ENCODE measurements around the gene OR7G2. TPM values are rescaled to one million over a fixed set of nuclear protein-coding genes. Genes with fewer than 3 reads are reported as not detected.
A peak's percentile ranks its signal among the peaks of the same experiment; 100 is the strongest.

OR7G2 gene
- total RNA-seq: not detected

DNA sequence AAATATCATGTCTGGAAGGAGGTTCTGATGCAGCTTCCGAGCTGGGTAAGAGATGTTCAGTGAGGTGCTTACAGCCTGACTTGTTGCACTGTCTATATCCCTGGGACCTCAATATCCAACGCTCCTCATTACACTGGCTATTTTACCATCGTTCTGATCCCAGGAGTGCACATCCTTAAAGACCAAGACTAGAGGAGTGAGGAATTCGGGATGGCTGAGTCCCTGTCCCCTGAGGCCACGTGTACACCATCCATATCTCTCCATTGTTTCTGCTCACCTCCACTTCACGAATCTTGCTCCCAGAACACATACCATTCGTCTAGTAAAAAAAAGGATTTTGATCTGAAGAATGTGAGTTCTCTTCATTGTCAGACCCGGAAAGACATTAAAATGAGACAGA, at the start of gene OR7G2:
Gene OR7G2 (minus strand): TSS at position 101 of the 400 bp plus-strand sequence. CDS start 4,232 bp downstream, outside the sequence.
- H3K27ac Mint-ChIP-seq: no peak within 1 kb of the TSS
- no peak for DNase-seq
- H3K4me1 Mint-ChIP-seq (ENCODE audit: low read depth): no peaks in the 10 kb centered on the region
- CTCF ChIA-PET: no interaction called here
- no peak within 1 kb of the TSS for H3K4me3 Mint-ChIP-seq
- H3K36me3 Mint-ChIP-seq (ENCODE audit: low read depth): no peaks in the 10 kb centered on the region
- H3K9me3 Mint-ChIP-seq: no peaks in the 10 kb centered on the region
- intact Hi-C loops (cut with micrococcal nuclease): no loop called here
- peaks cover 17% of the 10 kb centered on the region for H3K27me3 Mint-ChIP-seq (ENCODE audit: low read depth)

GRCh38 chr19:9156304-9156703, 49.0 kb upstream of the OR7G2 start:
- Mint-ChIP-seq H3K27me3 (ENCODE audit: low read depth) (no peaks in the 10 kb centered on the region), H3K27ac (no peak overlapping the region), H3K9me3 (peaks cover 76% of the 10 kb centered on the region), H3K4me1 (ENCODE audit: low read depth) (peaks cover 9% of the 10 kb centered on the region), H3K4me3 (no peak overlapping the region), H3K36me3 (ENCODE audit: low read depth) (peaks cover 99% of the 10 kb centered on the region)
- intact Hi-C loops (cut with micrococcal nuclease): no loop called here
- CTCF ChIA-PET: no interaction called here
- DNase-seq: no peak

DNA sequence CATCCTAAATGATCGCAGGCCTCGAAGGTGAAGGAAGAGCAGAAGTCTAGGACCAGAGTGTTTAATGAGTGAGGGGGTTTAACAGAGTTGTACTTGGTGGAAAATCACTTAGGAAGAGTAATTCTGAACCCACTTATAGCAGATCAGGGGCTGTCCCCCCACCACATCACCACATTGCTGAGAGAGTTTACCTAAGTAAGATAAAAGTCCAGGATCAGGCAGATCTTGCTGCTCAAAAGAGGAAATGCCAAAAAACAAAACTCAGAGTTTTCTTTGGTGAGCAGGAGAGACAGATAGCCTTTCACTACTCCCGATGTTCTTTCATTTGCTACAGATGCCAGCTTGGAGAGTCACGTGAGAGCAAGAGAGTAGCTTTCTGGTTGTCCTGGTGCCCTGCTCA, 48.3 kb upstream of the OR7G2 start:
- peaks cover 14% of the 10 kb centered on the region for H3K4me1 Mint-ChIP-seq (ENCODE audit: low read depth)
- H3K27ac Mint-ChIP-seq: peak overlapping the region; percentile 2
- H3K36me3 Mint-ChIP-seq (ENCODE audit: low read depth): peaks cover 99% of the 10 kb centered on the region
- H3K27me3 Mint-ChIP-seq (ENCODE audit: low read depth): no peaks in the 10 kb centered on the region
- CTCF ChIA-PET: no interaction called here
- intact Hi-C loops (cut with micrococcal nuclease): no loop called here
- no peak overlapping the region for H3K4me3 Mint-ChIP-seq
- no peak for DNase-seq
- H3K9me3 Mint-ChIP-seq: peaks cover 76% of the 10 kb centered on the region

- Mint-ChIP-seq H3K27me3 (ENCODE audit: low read depth) (no peaks in the 10 kb centered on the region), H3K4me3 (no peak overlapping the region), H3K36me3 (ENCODE audit: low read depth) (peaks cover 96% of the 10 kb centered on the region), H3K4me1 (ENCODE audit: low read depth) (peaks cover 43% of the 10 kb centered on the region), H3K27ac (no peak overlapping the region), H3K9me3 (peaks cover 72% of the 10 kb centered on the region)
- DNase-seq: no peak
- intact Hi-C loops (cut with micrococcal nuclease): no loop called here
- CTCF ChIA-PET: no interaction called here
Measured at GRCh38 chr19:9151367-9151766, 44.1 kb upstream of the OR7G2 start.

DNA sequence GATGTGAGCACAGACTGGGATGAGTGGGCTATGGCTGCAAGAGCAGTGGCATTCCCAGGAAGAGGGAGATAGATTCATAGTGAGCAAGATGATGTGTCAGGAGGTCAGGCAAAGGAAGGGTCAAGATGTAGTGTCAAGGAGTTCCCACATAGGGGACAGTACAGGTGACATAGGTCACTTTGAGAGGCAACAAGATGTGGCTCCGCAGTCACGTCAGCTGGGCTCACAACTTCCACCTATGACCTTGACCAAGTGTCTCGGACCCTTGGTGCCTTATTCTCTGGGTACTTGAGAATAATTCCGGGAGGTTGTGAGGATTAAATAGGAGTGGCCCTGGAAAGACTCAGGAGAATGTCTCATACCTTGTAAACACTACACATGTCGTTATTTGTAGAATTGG, 43.4 kb upstream of the OR7G2 start:
- H3K27ac Mint-ChIP-seq: no peak overlapping the region
- no peak overlapping the region for H3K4me3 Mint-ChIP-seq
- intact Hi-C loops (cut with micrococcal nuclease): no loop called here
- peaks cover 67% of the 10 kb centered on the region for H3K9me3 Mint-ChIP-seq
- no peaks in the 10 kb centered on the region for H3K27me3 Mint-ChIP-seq (ENCODE audit: low read depth)
- DNase-seq: no peak
- peaks cover 44% of the 10 kb centered on the region for H3K4me1 Mint-ChIP-seq (ENCODE audit: low read depth)
- CTCF ChIA-PET: no interaction called here
- peaks cover 92% of the 10 kb centered on the region for H3K36me3 Mint-ChIP-seq (ENCODE audit: low read depth)

GRCh38 chr19:9149997-9150396, 42.7 kb upstream of the OR7G2 start:
- H3K9me3 Mint-ChIP-seq: peaks cover 66% of the 10 kb centered on the region
- H3K27ac Mint-ChIP-seq: no peak overlapping the region
- no peak overlapping the region for H3K4me3 Mint-ChIP-seq
- peaks cover 41% of the 10 kb centered on the region for H3K4me1 Mint-ChIP-seq (ENCODE audit: low read depth)
- no peak for DNase-seq
- H3K36me3 Mint-ChIP-seq (ENCODE audit: low read depth): peaks cover 92% of the 10 kb centered on the region
- H3K27me3 Mint-ChIP-seq (ENCODE audit: low read depth): no peaks in the 10 kb centered on the region
- CTCF ChIA-PET: no interaction called here
- intact Hi-C loops (cut with micrococcal nuclease): no loop called here

- Mint-ChIP-seq H3K27ac (no peak overlapping the region), H3K4me1 (ENCODE audit: low read depth) (peaks cover 41% of the 10 kb centered on the region), H3K36me3 (ENCODE audit: low read depth) (peaks cover 90% of the 10 kb centered on the region), H3K4me3 (no peak overlapping the region), H3K9me3 (peaks cover 62% of the 10 kb centered on the region), H3K27me3 (ENCODE audit: low read depth) (no peaks in the 10 kb centered on the region)
- no peak for DNase-seq
- intact Hi-C loops (cut with micrococcal nuclease): no loop called here
- CTCF ChIA-PET: no interaction called here
Measured at GRCh38 chr19:9148697-9149096, 41.4 kb upstream of the OR7G2 start.

DNA sequence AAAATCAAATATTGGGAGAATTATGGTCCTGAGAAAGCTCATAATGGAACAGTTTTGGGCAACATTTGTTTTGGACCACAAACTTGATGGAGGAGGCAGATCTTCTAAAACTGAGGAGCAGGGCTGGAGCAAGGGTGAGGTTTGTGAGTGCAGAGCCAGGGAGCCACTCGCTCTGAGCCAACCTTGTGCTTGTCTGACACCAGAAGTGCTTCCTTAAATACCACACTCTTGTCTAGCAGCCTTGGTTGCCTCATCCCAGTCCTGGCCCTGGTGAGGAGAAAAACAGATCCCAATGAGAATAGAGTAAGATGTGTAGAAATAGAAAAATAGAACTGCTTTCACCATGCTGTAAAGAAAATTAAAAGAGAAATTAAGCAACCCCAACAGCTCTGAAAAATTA, 39.6 kb upstream of the OR7G2 start:
- no peak for DNase-seq
- H3K36me3 Mint-ChIP-seq (ENCODE audit: low read depth): peaks cover 85% of the 10 kb centered on the region
- H3K27me3 Mint-ChIP-seq (ENCODE audit: low read depth): no peaks in the 10 kb centered on the region
- CTCF ChIA-PET: no interaction called here
- peaks cover 54% of the 10 kb centered on the region for H3K4me1 Mint-ChIP-seq (ENCODE audit: low read depth)
- H3K9me3 Mint-ChIP-seq: peaks cover 51% of the 10 kb centered on the region
- no peak overlapping the region for H3K27ac Mint-ChIP-seq
- intact Hi-C loops (cut with micrococcal nuclease): no loop called here
- H3K4me3 Mint-ChIP-seq: no peak overlapping the region

DNA sequence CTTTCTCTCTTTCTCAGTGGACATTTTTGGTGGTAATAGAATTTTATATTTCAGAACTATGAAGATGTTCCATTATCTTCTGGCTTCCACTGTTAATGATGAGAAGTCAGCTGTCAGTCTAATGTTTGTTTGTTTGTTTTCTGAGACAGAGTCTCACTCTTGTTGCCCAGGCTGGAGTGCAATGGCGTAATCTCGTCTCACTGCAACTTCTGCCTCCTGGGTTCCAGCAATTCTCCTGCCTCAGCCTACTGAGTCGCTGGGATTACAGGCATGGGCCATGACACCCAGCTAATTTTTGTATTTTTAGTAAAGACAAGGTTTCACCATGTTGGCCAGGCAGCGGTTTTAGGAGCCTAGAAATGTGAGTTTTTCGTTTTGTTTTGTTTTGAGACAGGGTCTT, 37.6 kb upstream of the OR7G2 start:
- CTCF ChIA-PET: no interaction called here
- peaks cover 32% of the 10 kb centered on the region for H3K9me3 Mint-ChIP-seq
- no peaks in the 10 kb centered on the region for H3K27me3 Mint-ChIP-seq (ENCODE audit: low read depth)
- intact Hi-C loops (cut with micrococcal nuclease): loop anchor here (5.0 kb wide), 2 partner anchors 313 to 527 kb away; partner anchors contain the start of genes MBD3L1 and ZNF558
- no peak for DNase-seq
- H3K36me3 Mint-ChIP-seq (ENCODE audit: low read depth): peaks cover 75% of the 10 kb centered on the region
- H3K4me3 Mint-ChIP-seq: no peak overlapping the region
- no peak overlapping the region for H3K27ac Mint-ChIP-seq
- H3K4me1 Mint-ChIP-seq (ENCODE audit: low read depth): peaks cover 54% of the 10 kb centered on the region

- peaks cover 36% of the 10 kb centered on the region for H3K4me1 Mint-ChIP-seq (ENCODE audit: low read depth)
- peak; percentile 95 for DNase-seq
Measured at GRCh38 chr19:9140159-9140874, 33.0 kb upstream of the OR7G2 start, which contains the start of gene ZNF317. Gene ZNF317, plus strand, starts transcription at chr19:9140397. Its CDS starts 15,620 bp downstream, at chr19:9156017.

DNA sequence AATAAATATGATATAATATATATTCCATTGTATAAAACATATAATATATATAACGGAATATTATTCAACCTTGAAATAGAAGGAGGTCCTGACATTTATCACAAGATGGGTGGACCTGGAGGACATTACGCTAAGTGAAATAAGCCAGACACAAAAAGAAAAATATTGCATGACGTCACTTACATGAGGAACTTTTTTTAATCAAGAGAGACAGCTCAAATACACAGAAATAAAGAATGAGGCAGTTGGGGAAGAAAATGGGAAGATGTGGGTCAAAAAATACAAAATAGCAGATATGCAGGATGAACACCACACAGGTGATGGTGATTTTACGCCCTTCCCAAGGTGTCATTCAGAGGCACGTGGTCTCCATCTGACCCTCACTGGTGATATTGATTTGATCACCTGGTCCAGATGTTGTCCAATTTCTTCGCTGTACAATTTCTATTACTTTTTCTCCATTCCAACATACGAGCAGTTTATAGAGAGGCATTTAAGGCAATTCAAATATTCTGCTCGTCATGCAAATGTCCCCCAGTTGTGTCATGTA, 32.4 kb upstream of the OR7G2 start:
- Mint-ChIP-seq H3K9me3 (peaks cover 8% of the 10 kb centered on the region), H3K27ac (peak overlapping the region; percentile 96), H3K36me3 (ENCODE audit: low read depth) (peaks cover 30% of the 10 kb centered on the region), H3K4me1 (ENCODE audit: low read depth) (peaks cover 36% of the 10 kb centered on the region), H3K4me3 (peak overlapping the region; percentile 98), H3K27me3 (ENCODE audit: low read depth) (no peaks in the 10 kb centered on the region)
- no peak for DNase-seq
- CTCF ChIA-PET: no interaction called here
- intact Hi-C loops (cut with micrococcal nuclease): loop anchor here (1.0 to 10.0 kb wide), 8 partner anchors 185 to 775 kb away; partner anchors contain the start of genes FBXL12, MBD3L1, ZNF121 and ZNF266

More at GRCh38 chr19:9140159-9140874, 33.0 kb upstream of the OR7G2 start, which contains the start of gene ZNF317:
- intact Hi-C loops (cut with micrococcal nuclease): loop anchor here (1.0 to 5.0 kb wide), 7 partner anchors 184 to 679 kb away; partner anchors contain the start of genes FBXL12, MBD3L1, ZNF121 and ZNF266
- H3K36me3 Mint-ChIP-seq (ENCODE audit: low read depth): peaks cover 36% of the 10 kb centered on the region
- H3K4me3 Mint-ChIP-seq: peak within 1 kb of the TSS; percentile 98
- CTCF ChIA-PET: no interaction called here
- no peaks in the 10 kb centered on the region for H3K27me3 Mint-ChIP-seq (ENCODE audit: low read depth)
- H3K27ac Mint-ChIP-seq: peak within 1 kb of the TSS; percentile 96
- peaks cover 14% of the 10 kb centered on the region for H3K9me3 Mint-ChIP-seq

DNA sequence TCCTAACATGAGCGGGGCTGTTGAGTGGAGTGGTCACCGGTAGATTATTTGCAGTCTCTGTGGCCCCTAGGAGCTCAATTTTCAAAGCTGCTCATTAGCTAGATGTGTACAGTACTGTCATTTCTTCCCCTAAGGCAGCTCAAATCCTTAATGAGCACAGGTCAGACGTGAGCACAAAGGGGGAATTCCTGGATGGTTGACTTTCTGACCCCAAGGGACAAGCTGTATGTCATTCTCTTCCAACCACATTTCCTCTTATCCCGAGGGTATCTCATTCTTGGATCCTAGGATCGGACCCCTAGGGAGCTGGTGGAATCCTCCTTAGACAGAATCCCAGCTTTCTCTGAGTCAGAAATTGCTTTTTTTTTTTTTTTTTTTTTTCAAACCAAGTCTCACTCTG, 25.1 kb upstream of the OR7G2 start:
- Mint-ChIP-seq H3K4me1 (ENCODE audit: low read depth) (peaks cover 10% of the 10 kb centered on the region), H3K36me3 (ENCODE audit: low read depth) (no peaks in the 10 kb centered on the region), H3K9me3 (no peaks in the 10 kb centered on the region), H3K27me3 (ENCODE audit: low read depth) (peaks cover 3% of the 10 kb centered on the region), H3K4me3 (no peak overlapping the region), H3K27ac (no peak overlapping the region)
- intact Hi-C loops (cut with micrococcal nuclease): loop anchor here (10.0 kb wide), 1 partner anchor 782 kb away; no protein-coding TSS in a partner anchor
- CTCF ChIA-PET: no interaction called here
- no peak for DNase-seq

GRCh38 chr19:9130965-9131364, 23.7 kb upstream of the OR7G2 start:
- Mint-ChIP-seq H3K4me1 (ENCODE audit: low read depth) (peaks cover 5% of the 10 kb centered on the region), H3K27me3 (ENCODE audit: low read depth) (peaks cover 12% of the 10 kb centered on the region), H3K36me3 (ENCODE audit: low read depth) (no peaks in the 10 kb centered on the region), H3K27ac (no peak overlapping the region), H3K4me3 (no peak overlapping the region), H3K9me3 (no peaks in the 10 kb centered on the region)
- CTCF ChIA-PET: no interaction called here
- no peak for DNase-seq
- intact Hi-C loops (cut with micrococcal nuclease): loop anchor here (10.0 kb wide), 1 partner anchor 784 kb away; no protein-coding TSS in a partner anchor
